HG03060 (cell line): Measurements from ENCODE around the gene RTP4.
"Not testable (repeated sequence)": the region's sequence is repeated elsewhere in the genome, so short reads cannot be mapped to it uniquely, and the experiment has no call there.

Experiments
- ATAC-seq: cut with Tn5 transposase; IDR thresholded peaks from one replicate; pipeline ENCODE4 v1.9.1; 2021; ENCODE audit warnings: low read depth, moderate number of reproducible peaks; ENCODE audit not compliant: unreplicated experiment

RTP4 gene

GRCh38 chr3:187367561-187368103 lies 553 bp upstream of the RTP4 start:
- ATAC-seq: no peak

GRCh38 chr3:187369089-187369447 lies 883 bp downstream of the RTP4 start:
- no peak for ATAC-seq

GRCh38 chr3:187370051-187370450 lies 1.9 kb downstream of the RTP4 start:
- ATAC-seq: no peak

- ATAC-seq: no peak
Observed at GRCh38 chr3:187375581-187375980, 7.4 kb downstream of the RTP4 start.

- no peak for ATAC-seq
Observed at GRCh38 chr3:187377842-187378241, 9.7 kb downstream of the RTP4 start.

- ATAC-seq: no peak
Observed at GRCh38 chr3:187382609-187383151, 14.5 kb downstream of the RTP4 start.

GRCh38 chr3:187383246-187383645 lies 15.1 kb downstream of the RTP4 start:
- no peak for ATAC-seq

- no peak for ATAC-seq
Observed at GRCh38 chr3:187385296-187385695, 17.1 kb downstream of the RTP4 start.

GRCh38 chr3:187396661-187397060 lies 28.5 kb downstream of the RTP4 start:
- no peak for ATAC-seq

GRCh38 chr3:187398955-187399354 lies 30.8 kb downstream of the RTP4 start:
- no peak for ATAC-seq

GRCh38 chr3:187400756-187401155 lies 32.6 kb downstream of the RTP4 start:
- ATAC-seq: no peak

- ATAC-seq: no peak
Observed at GRCh38 chr3:187401856-187402255, 33.7 kb downstream of the RTP4 start.

- ATAC-seq: no peak
Observed at GRCh38 chr3:187403768-187404288, 35.6 kb downstream of the RTP4 start.

GRCh38 chr3:187406927-187407326 lies 38.7 kb downstream of the RTP4 start:
- no peak for ATAC-seq

- ATAC-seq: not testable (repeated sequence)
Observed at GRCh38 chr3:187411991-187412781, 44.0 kb downstream of the RTP4 start.
